Measurements from ENCODE around the gene EEF1AKMT2.

- TF ChIP-seq FOXM1 (IDR thresholded peaks at IDR 0.05; ENCODE audit: low read depth) (no peak), EZH2phosphoT487 (IDR thresholded peaks at IDR 0.05; ENCODE audit: borderline replicate concordance, low read depth) (no peak), SMC3 (IDR thresholded peaks at IDR 0.05; ENCODE audit: low read depth, low read length) (no peak), EP300 (IDR thresholded peaks at IDR 0.05; ENCODE audit: borderline replicate concordance in 1 of 2, low read depth in 1 of 2, low read length in 1 of 2) (no peak), POLR2AphosphoS5 (IDR thresholded peaks at IDR 0.05; ENCODE audit: low read depth, low read length) (no peak), TEAD4 (IDR thresholded peaks at IDR 0.05; ENCODE audit: borderline replicate concordance, insufficient read depth) (no peak), SIN3A (IDR thresholded peaks at IDR 0.05; ENCODE audit: borderline replicate concordance, low read depth, low read length) (no peak), YY1 (IDR thresholded peaks at IDR 0.05; ENCODE audit: low read depth) (no peak), USF2 (IDR thresholded peaks at IDR 0.05; ENCODE audit: borderline replicate concordance, low read depth, low read length) (no peak)
- TF ChIP-seq, protein P1, sequence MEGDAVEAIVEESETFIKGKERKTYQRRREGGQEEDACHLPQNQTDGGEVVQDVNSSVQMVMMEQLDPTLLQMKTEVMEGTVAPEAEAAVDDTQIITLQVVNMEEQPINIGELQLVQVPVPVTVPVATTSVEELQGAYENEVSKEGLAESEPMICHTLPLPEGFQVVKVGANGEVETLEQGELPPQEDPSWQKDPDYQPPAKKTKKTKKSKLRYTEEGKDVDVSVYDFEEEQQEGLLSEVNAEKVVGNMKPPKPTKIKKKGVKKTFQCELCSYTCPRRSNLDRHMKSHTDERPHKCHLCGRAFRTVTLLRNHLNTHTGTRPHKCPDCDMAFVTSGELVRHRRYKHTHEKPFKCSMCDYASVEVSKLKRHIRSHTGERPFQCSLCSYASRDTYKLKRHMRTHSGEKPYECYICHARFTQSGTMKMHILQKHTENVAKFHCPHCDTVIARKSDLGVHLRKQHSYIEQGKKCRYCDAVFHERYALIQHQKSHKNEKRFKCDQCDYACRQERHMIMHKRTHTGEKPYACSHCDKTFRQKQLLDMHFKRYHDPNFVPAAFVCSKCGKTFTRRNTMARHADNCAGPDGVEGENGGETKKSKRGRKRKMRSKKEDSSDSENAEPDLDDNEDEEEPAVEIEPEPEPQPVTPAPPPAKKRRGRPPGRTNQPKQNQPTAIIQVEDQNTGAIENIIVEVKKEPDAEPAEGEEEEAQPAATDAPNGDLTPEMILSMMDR (IDR thresholded peaks at IDR 0.05), result no peak
- TF ChIP-seq, protein P2, sequence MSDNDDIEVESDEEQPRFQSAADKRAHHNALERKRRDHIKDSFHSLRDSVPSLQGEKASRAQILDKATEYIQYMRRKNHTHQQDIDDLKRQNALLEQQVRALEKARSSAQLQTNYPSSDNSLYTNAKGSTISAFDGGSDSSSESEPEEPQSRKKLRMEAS (IDR thresholded peaks at IDR 0.05; ENCODE audit: low read depth), result no peak
- TF ChIP-seq, protein P3, sequence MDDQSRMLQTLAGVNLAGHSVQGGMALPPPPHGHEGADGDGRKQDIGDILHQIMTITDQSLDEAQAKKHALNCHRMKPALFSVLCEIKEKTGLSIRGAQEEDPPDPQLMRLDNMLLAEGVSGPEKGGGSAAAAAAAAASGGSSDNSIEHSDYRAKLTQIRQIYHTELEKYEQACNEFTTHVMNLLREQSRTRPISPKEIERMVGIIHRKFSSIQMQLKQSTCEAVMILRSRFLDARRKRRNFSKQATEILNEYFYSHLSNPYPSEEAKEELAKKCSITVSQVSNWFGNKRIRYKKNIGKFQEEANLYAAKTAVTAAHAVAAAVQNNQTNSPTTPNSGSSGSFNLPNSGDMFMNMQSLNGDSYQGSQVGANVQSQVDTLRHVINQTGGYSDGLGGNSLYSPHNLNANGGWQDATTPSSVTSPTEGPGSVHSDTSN (IDR thresholded peaks at IDR 0.05), result no peak
Measured at GRCh38 chr10:124747745-124748144, 43.9 kb downstream of the EEF1AKMT2 start.

Data from SK-N-SH (cell line).